ENCODE results near the gene PHPT1. TPM values are rescaled to one million over a fixed set of nuclear protein-coding genes. Genes with fewer than 3 reads are reported as not detected.

The PHPT1 gene
- total and polyA plus RNA-seq, 2 experiments from 2014 or later = 101 to 390 TPM

DNA sequence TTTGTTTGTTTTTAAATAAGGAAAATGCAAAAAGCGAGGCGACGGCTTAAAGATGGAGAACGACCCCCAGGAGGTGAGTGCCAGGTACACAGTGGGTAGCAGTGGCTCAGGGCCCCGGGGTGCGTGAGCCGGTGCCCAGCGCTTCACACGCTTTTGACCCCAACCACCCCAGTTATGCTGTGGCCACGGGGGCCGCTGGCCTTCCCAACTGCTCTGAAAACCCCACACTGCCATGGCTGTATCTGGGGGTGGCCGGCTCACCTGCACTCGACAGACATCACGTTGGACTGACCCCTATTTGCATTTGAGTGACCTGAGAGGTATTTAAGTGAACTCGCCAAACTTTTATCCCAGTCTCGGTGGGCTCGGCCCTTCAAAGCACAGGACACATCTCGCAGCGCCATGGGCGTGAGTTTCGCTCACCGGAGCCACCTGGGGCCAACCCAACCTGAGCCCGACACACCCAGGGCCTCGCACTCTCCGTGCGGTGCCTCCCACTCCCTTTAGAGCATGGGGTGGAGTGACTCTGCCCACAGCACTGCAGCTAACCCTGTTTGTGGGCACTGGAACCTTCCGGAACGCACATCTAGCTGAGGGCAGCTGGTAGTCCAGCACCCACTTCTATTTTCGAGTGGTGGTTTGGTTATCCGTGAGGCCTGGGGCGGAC lies 20.6 kb upstream of the PHPT1 start:
- Histone ChIP-seq H3K9me3 (ENCODE audit: low read depth) (no peaks in the 10 kb centered on the region), H3K79me2 (no peaks in the 10 kb centered on the region), H3K4me1 (ENCODE audit: insufficient read depth) (no peaks in the 10 kb centered on the region), H3K27ac (no peak overlapping the region), H4K20me1 (ENCODE audit: insufficient read depth, poor library complexity, severe bottlenecking) (no peaks in the 10 kb centered on the region), H3K9me2 (replicated peaks; ENCODE audit: insufficient read depth) (no peaks in the 10 kb centered on the region), H3K27me3 (no peaks in the 10 kb centered on the region), H3K36me3 (replicated peaks; ENCODE audit: insufficient read depth, low read depth) (no peaks in the 10 kb centered on the region), H3K4me2 (no peak overlapping the region), H3K4me3 (no peak overlapping the region), H2AFZ (no peak overlapping the region)
- WGBS (ENCODE audit: low lambda C conversion rate, missing lambda C conversion rate) = 96% methylated on average over 31 of the region's 31 CpGs
- DNase-seq (ENCODE audit: low spot score) = no peak
- TF ChIP-seq EZH2phosphoT487 (IDR thresholded peaks at IDR 0.05; ENCODE audit: low read depth, severe bottlenecking, unreplicated experiment) (no peak), EZH2 (IDR thresholded peaks at IDR 0.05; ENCODE audit: borderline replicate concordance) (no peak)
- TF ChIP-seq, protein P1, sequence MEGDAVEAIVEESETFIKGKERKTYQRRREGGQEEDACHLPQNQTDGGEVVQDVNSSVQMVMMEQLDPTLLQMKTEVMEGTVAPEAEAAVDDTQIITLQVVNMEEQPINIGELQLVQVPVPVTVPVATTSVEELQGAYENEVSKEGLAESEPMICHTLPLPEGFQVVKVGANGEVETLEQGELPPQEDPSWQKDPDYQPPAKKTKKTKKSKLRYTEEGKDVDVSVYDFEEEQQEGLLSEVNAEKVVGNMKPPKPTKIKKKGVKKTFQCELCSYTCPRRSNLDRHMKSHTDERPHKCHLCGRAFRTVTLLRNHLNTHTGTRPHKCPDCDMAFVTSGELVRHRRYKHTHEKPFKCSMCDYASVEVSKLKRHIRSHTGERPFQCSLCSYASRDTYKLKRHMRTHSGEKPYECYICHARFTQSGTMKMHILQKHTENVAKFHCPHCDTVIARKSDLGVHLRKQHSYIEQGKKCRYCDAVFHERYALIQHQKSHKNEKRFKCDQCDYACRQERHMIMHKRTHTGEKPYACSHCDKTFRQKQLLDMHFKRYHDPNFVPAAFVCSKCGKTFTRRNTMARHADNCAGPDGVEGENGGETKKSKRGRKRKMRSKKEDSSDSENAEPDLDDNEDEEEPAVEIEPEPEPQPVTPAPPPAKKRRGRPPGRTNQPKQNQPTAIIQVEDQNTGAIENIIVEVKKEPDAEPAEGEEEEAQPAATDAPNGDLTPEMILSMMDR (IDR thresholded peaks at IDR 0.05; ENCODE audit: poor library complexity) = no peak

DNA sequence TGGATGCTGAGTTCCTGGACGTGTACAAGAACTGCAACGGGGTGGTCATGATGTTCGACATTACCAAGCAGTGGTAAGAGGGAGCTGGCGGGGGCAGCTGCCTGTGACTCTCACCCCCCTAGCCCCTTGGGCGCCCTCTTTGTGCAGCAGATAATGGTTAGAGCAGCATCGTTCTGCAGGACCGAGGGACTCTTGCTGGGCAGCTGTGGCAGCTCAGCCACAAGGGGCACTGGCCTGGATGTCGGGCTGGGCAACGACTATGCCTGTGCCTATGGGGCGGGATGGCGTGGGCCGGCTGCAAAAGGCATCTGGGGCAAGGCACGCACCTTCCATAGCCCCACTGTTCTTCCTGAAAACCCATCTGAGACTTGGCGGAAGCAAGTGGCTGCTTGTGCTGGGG lies 19.8 kb upstream of the PHPT1 start:
- H3K4me3 ChIP-seq = no peak overlapping the region
- 96% methylated on average over 14 of the region's 14 CpGs for WGBS (ENCODE audit: low lambda C conversion rate, missing lambda C conversion rate)
- H2AFZ ChIP-seq = no peak overlapping the region
- DNase-seq (ENCODE audit: low spot score) = no peak
- no peaks in the 10 kb centered on the region for H3K79me2 ChIP-seq
- no peaks in the 10 kb centered on the region for H3K9me2 ChIP-seq (replicated peaks; ENCODE audit: insufficient read depth)
- H3K4me1 ChIP-seq (ENCODE audit: insufficient read depth) = no peaks in the 10 kb centered on the region
- TF ChIP-seq, protein P1 (IDR thresholded peaks at IDR 0.05; ENCODE audit: poor library complexity) = no peak
- no peak for TF ChIP-seq EZH2phosphoT487 (IDR thresholded peaks at IDR 0.05; ENCODE audit: low read depth, severe bottlenecking, unreplicated experiment)
- no peak for TF ChIP-seq EZH2 (IDR thresholded peaks at IDR 0.05; ENCODE audit: borderline replicate concordance)
- H4K20me1 ChIP-seq (ENCODE audit: insufficient read depth, poor library complexity, severe bottlenecking) = no peaks in the 10 kb centered on the region
- H3K27ac ChIP-seq = no peak overlapping the region
- H3K4me2 ChIP-seq = no peak overlapping the region
- no peaks in the 10 kb centered on the region for H3K9me3 ChIP-seq (ENCODE audit: low read depth)
- H3K27me3 ChIP-seq = no peaks in the 10 kb centered on the region
- H3K36me3 ChIP-seq (replicated peaks; ENCODE audit: insufficient read depth, low read depth) = no peaks in the 10 kb centered on the region

GRCh38 chr9:136829981-136830885 lies 19.0 kb upstream of the PHPT1 start:
- Histone ChIP-seq H3K36me3 (replicated peaks; ENCODE audit: insufficient read depth, low read depth) (no peaks in the 10 kb centered on the region), H3K9me2 (replicated peaks; ENCODE audit: insufficient read depth) (no peaks in the 10 kb centered on the region), H2AFZ (no peak overlapping the region), H3K27ac (no peak overlapping the region), H3K27me3 (no peaks in the 10 kb centered on the region), H3K9me3 (ENCODE audit: low read depth) (no peaks in the 10 kb centered on the region), H4K20me1 (ENCODE audit: insufficient read depth, poor library complexity, severe bottlenecking) (no peaks in the 10 kb centered on the region), H3K79me2 (no peaks in the 10 kb centered on the region), H3K4me3 (no peak overlapping the region), H3K4me2 (no peak overlapping the region), H3K4me1 (ENCODE audit: insufficient read depth) (no peaks in the 10 kb centered on the region)
- TF ChIP-seq, protein P1 (IDR thresholded peaks at IDR 0.05; ENCODE audit: poor library complexity) = no peak
- TF ChIP-seq EZH2 (IDR thresholded peaks at IDR 0.05; ENCODE audit: borderline replicate concordance) (no peak), EZH2phosphoT487 (IDR thresholded peaks at IDR 0.05; ENCODE audit: low read depth, severe bottlenecking, unreplicated experiment) (no peak)
- no peak for DNase-seq (ENCODE audit: low spot score)
- WGBS (ENCODE audit: low lambda C conversion rate, missing lambda C conversion rate) = 96% methylated on average over 39 of the region's 41 CpGs

Data from hepatocyte (in vitro differentiated cells).